ENCODE data around the gene TTC6. TPM values are rescaled to one million over a fixed set of nuclear protein-coding genes. Genes with fewer than 3 reads are reported as not detected.

Gene TTC6
- total and polyA plus RNA-seq, 4 donors: 0.74 to 21.7 (median 3.6) TPM

DNA sequence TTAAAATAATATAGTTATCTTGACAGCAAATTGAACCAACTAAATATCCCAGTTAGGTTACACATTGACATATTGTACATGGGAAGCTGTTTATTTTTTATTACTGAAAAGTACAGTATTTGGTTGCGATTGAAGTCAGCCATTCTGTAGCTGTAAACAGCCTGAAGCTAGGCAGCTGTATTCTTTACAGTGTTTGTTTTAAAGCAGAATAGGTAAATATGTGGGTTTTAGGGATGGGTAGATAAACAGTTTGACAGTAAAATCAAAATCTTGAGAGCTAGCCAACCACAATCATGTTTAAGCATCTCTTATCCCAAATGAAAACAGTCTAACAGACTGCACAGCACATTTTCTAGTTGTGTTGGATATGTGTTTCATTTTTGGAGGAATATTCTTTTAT, 45.7 kb downstream of the TTC6 start:
- H3K4me3 ChIP-seq (ENCODE audit: low read depth in 1 of 3, low read length in 3 of 3): no peak overlapping the region
- WGBS: 90% methylated on average over 1 of the region's 1 CpG
- H3K27ac ChIP-seq (ENCODE audit: low read depth in 1 of 2, low read length in 2 of 2): no peak overlapping the region
- no peak for DNase-seq (ENCODE audit: low spot score)
- no peaks in the 10 kb centered on the region for H3K27me3 ChIP-seq (ENCODE audit: control insufficient read depth in 4 of 4, insufficient read depth in 4 of 4, low read length in 3 of 4)
- TF ChIP-seq RXRA (IDR thresholded peaks at IDR 0.05) (no peak), FOXA1 (IDR thresholded peaks at IDR 0.05) (no peak), NR2F2 (IDR thresholded peaks at IDR 0.05) (no peak), HNF4G (IDR thresholded peaks at IDR 0.05) (no peak), SP1 (IDR thresholded peaks at IDR 0.05) (no peak), HNF4A (conservative IDR thresholded peaks at IDR 0.05) (no peak)
- TF ChIP-seq, protein P1, sequence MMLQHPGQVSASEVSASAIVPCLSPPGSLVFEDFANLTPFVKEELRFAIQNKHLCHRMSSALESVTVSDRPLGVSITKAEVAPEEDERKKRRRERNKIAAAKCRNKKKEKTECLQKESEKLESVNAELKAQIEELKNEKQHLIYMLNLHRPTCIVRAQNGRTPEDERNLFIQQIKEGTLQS (IDR thresholded peaks at IDR 0.05): no peak
- TF ChIP-seq, protein P2, sequence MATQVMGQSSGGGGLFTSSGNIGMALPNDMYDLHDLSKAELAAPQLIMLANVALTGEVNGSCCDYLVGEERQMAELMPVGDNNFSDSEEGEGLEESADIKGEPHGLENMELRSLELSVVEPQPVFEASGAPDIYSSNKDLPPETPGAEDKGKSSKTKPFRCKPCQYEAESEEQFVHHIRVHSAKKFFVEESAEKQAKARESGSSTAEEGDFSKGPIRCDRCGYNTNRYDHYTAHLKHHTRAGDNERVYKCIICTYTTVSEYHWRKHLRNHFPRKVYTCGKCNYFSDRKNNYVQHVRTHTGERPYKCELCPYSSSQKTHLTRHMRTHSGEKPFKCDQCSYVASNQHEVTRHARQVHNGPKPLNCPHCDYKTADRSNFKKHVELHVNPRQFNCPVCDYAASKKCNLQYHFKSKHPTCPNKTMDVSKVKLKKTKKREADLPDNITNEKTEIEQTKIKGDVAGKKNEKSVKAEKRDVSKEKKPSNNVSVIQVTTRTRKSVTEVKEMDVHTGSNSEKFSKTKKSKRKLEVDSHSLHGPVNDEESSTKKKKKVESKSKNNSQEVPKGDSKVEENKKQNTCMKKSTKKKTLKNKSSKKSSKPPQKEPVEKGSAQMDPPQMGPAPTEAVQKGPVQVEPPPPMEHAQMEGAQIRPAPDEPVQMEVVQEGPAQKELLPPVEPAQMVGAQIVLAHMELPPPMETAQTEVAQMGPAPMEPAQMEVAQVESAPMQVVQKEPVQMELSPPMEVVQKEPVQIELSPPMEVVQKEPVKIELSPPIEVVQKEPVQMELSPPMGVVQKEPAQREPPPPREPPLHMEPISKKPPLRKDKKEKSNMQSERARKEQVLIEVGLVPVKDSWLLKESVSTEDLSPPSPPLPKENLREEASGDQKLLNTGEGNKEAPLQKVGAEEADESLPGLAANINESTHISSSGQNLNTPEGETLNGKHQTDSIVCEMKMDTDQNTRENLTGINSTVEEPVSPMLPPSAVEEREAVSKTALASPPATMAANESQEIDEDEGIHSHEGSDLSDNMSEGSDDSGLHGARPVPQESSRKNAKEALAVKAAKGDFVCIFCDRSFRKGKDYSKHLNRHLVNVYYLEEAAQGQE (IDR thresholded peaks at IDR 0.05): no peak
- TF ChIP-seq, protein P3, sequence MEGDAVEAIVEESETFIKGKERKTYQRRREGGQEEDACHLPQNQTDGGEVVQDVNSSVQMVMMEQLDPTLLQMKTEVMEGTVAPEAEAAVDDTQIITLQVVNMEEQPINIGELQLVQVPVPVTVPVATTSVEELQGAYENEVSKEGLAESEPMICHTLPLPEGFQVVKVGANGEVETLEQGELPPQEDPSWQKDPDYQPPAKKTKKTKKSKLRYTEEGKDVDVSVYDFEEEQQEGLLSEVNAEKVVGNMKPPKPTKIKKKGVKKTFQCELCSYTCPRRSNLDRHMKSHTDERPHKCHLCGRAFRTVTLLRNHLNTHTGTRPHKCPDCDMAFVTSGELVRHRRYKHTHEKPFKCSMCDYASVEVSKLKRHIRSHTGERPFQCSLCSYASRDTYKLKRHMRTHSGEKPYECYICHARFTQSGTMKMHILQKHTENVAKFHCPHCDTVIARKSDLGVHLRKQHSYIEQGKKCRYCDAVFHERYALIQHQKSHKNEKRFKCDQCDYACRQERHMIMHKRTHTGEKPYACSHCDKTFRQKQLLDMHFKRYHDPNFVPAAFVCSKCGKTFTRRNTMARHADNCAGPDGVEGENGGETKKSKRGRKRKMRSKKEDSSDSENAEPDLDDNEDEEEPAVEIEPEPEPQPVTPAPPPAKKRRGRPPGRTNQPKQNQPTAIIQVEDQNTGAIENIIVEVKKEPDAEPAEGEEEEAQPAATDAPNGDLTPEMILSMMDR (IDR thresholded peaks at IDR 0.05; ENCODE audit: low read depth, low read length, missing input control): no peak
- H3K9ac ChIP-seq (ENCODE audit: low read depth in 1 of 2, low read length in 2 of 2): no peak overlapping the region
- H3K9me3 ChIP-seq (ENCODE audit: control insufficient read depth in 4 of 4, low read length in 3 of 4): no peaks in the 10 kb centered on the region
- no peaks in the 10 kb centered on the region for H3K4me1 ChIP-seq (ENCODE audit: control insufficient read depth in 4 of 4, insufficient read depth in 4 of 4, low read length in 3 of 4)
- no peaks in the 10 kb centered on the region for H3K36me3 ChIP-seq (ENCODE audit: control insufficient read depth in 4 of 4, insufficient read depth in 3 of 4, low read depth in 1 of 4, low read length in 3 of 4)

DNA sequence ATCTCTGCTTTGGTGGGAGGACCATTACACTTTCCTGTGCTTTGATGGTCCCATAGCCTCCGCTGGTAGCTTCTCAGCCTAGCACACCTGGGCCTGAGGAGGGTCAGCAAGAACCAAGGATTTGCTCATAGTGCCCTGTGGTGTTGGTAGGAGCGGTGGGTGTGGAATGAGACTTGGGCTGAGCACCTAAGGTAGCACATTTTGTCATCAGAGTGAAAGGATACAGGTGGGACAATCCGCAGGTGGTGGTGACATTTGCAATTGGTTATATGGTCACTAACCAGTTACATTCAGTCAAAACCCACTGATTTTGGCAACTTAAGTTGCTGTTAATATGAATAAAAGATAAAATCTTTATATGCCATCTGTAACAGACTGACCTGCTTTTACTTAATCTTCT, 46.7 kb downstream of the TTC6 start:
- 92% methylated on average over 3 of the region's 3 CpGs for WGBS
- H3K4me1 ChIP-seq (ENCODE audit: control insufficient read depth in 4 of 4, insufficient read depth in 4 of 4, low read length in 3 of 4): no peaks in the 10 kb centered on the region
- no peak overlapping the region for H3K9ac ChIP-seq (ENCODE audit: low read depth in 1 of 2, low read length in 2 of 2)
- TF ChIP-seq, protein P3 (IDR thresholded peaks at IDR 0.05; ENCODE audit: low read depth, low read length, missing input control): no peak
- TF ChIP-seq, protein P4, sequence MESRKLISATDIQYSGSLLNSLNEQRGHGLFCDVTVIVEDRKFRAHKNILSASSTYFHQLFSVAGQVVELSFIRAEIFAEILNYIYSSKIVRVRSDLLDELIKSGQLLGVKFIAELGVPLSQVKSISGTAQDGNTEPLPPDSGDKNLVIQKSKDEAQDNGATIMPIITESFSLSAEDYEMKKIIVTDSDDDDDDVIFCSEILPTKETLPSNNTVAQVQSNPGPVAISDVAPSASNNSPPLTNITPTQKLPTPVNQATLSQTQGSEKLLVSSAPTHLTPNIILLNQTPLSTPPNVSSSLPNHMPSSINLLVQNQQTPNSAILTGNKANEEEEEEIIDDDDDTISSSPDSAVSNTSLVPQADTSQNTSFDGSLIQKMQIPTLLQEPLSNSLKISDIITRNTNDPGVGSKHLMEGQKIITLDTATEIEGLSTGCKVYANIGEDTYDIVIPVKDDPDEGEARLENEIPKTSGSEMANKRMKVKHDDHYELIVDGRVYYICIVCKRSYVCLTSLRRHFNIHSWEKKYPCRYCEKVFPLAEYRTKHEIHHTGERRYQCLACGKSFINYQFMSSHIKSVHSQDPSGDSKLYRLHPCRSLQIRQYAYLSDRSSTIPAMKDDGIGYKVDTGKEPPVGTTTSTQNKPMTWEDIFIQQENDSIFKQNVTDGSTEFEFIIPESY (IDR thresholded peaks at IDR 0.05): no peak
- TF ChIP-seq HNF4G (IDR thresholded peaks at IDR 0.05) (no peak), YY1 (IDR thresholded peaks at IDR 0.05) (no peak)
- no peaks in the 10 kb centered on the region for H3K9me3 ChIP-seq (ENCODE audit: control insufficient read depth in 4 of 4, low read length in 3 of 4)
- DNase-seq (ENCODE audit: low spot score): no peak
- no peak overlapping the region for H3K4me3 ChIP-seq (ENCODE audit: low read depth in 1 of 3, low read length in 3 of 3)
- H3K27me3 ChIP-seq (ENCODE audit: control insufficient read depth in 4 of 4, insufficient read depth in 4 of 4, low read length in 3 of 4): no peaks in the 10 kb centered on the region
- no peaks in the 10 kb centered on the region for H3K36me3 ChIP-seq (ENCODE audit: control insufficient read depth in 4 of 4, insufficient read depth in 3 of 4, low read depth in 1 of 4, low read length in 3 of 4)
- H3K27ac ChIP-seq (ENCODE audit: low read depth in 1 of 2, low read length in 2 of 2): no peak overlapping the region

All from liver (tissue), 9 donors.